Loucy (cell line): ENCODE measurements around the gene BCKDHB.

Experiments
- H2AFZ ChIP-seq: fragments of 200-600 bp; sonication (generic); 2 replicates; pipeline ENCODE4 v1.6.0; 2016; ENCODE audit warnings: antibody characterized with exemption, mild to moderate bottlenecking, low read length, moderate library complexity
- H3F3A ChIP-seq: fragments of 200-600 bp; 2 replicates; pipeline ENCODE4 v1.6.0; 2016; ENCODE audit warnings: antibody characterized with exemption, low read depth, mild to moderate bottlenecking
- H3K27me3 ChIP-seq: fragments of 200-600 bp; sonication (generic); 2 replicates; pipeline ENCODE4 v1.6.1; 2014; ENCODE audit warnings: low read length, mild to moderate bottlenecking; ENCODE audit not compliant: insufficient read depth, poor library complexity, severe bottlenecking
- H3K36me3 ChIP-seq: fragments of 200-600 bp; sonication (generic); 2 replicates; pipeline ENCODE4 v1.6.1; 2016; ENCODE audit warnings: low read length; ENCODE audit not compliant: insufficient read depth
- H3K4me1 ChIP-seq: fragments of 200-600 bp; sonication (generic); 2 replicates; pipeline ENCODE4 v1.5.1; 2014; ENCODE audit warnings: low read length, mild to moderate bottlenecking; ENCODE audit not compliant: insufficient read depth, poor library complexity, severe bottlenecking
- H3K4me2 ChIP-seq: fragments of 200-600 bp; sonication (generic); 2 replicates; pipeline ENCODE4 v1.6.0; 2014; ENCODE audit warnings: antibody characterized with exemption, low read length, low read depth, mild to moderate bottlenecking; ENCODE audit not compliant: poor library complexity, severe bottlenecking
- H3K4me3 ChIP-seq: fragments of 200-600 bp; sonication (generic); 2 replicates; pipeline ENCODE4 v1.5.1; 2014; ENCODE audit warnings: low read length, mild to moderate bottlenecking, mixed read lengths; ENCODE audit not compliant: poor library complexity, severe bottlenecking
- H3K79me2 ChIP-seq: fragments of 200-600 bp; sonication (generic); 2 replicates; pipeline ENCODE4 v1.6.1; 2014; ENCODE audit warnings: low read length; ENCODE audit not compliant: insufficient read depth
- H3K9ac ChIP-seq: fragments of 200-600 bp; sonication (generic); 2 replicates; pipeline ENCODE4 v1.6.0; 2014; ENCODE audit warnings: mild to moderate bottlenecking, low read depth, low read length, moderate library complexity; ENCODE audit not compliant: poor library complexity, severe bottlenecking
- H3K9me2 ChIP-seq: fragments of 200-600 bp; sonication (generic); replicated peaks from 2 replicates; pipeline ENCODE4 v1.6.1; 2016; ENCODE audit warnings: low read depth, low read length, mixed read lengths
- H3K9me3 ChIP-seq: fragments of 200-600 bp; sonication (generic); 2 replicates; pipeline ENCODE4 v1.6.1; 2014; ENCODE audit warnings: mild to moderate bottlenecking, antibody characterized with exemption, low read length, low read depth; ENCODE audit not compliant: insufficient read depth
- H4K20me1 ChIP-seq: fragments of 200-600 bp; sonication (generic); 2 replicates; pipeline ENCODE4 v1.6.0; 2014; ENCODE audit warnings: antibody characterized with exemption, low read length, mild to moderate bottlenecking; ENCODE audit not compliant: insufficient read depth, poor library complexity, severe bottlenecking
- EZH2phosphoT487 ChIP-seq: fragments of 200-600 bp; IDR thresholded peaks from 2 replicates; pipeline ENCODE4 v1.6.1; 2018; ENCODE audit warnings: antibody characterized with exemption, mild to moderate bottlenecking, moderate library complexity, borderline replicate concordance
- TF ChIP-seq, protein P1 (sequence below): fragments of 200-600 bp; sonication (generic); conservative IDR thresholded peaks from 2 replicates; pipeline ENCODE4 v1.5.1; 2014; ENCODE audit warnings: mild to moderate bottlenecking, antibody characterized with exemption, low read length

BCKDHB gene

DNA sequence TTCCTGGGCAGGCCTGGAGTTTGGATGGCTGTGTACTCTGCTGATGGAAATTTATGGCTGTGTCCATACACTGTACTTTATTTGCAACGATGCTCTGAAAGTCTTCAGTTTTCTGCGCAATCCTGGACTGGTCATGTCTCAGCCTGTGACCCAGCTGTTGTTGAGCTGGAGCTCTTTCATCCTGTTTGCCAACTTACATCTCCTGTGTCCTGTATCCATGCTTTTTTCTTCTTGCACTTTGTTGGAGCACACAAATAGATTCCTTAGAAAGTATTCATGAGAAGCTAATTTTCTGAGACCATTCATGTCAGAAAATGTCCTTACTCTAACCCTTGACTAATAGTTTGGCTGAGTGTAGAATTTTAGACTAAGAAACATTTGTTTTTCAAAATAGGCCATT, 251.2 kb downstream of the BCKDHB start:
- no peaks in the 10 kb centered on the region for H3K79me2 ChIP-seq
- H3F3A ChIP-seq, result no peaks in the 10 kb centered on the region
- H3K9me3 ChIP-seq, result no peaks in the 10 kb centered on the region
- no peak overlapping the region for H2AFZ ChIP-seq
- no peaks in the 10 kb centered on the region for H3K27me3 ChIP-seq
- H3K4me2 ChIP-seq, result no peak overlapping the region
- no peaks in the 10 kb centered on the region for H3K36me3 ChIP-seq
- TF ChIP-seq, protein P1, sequence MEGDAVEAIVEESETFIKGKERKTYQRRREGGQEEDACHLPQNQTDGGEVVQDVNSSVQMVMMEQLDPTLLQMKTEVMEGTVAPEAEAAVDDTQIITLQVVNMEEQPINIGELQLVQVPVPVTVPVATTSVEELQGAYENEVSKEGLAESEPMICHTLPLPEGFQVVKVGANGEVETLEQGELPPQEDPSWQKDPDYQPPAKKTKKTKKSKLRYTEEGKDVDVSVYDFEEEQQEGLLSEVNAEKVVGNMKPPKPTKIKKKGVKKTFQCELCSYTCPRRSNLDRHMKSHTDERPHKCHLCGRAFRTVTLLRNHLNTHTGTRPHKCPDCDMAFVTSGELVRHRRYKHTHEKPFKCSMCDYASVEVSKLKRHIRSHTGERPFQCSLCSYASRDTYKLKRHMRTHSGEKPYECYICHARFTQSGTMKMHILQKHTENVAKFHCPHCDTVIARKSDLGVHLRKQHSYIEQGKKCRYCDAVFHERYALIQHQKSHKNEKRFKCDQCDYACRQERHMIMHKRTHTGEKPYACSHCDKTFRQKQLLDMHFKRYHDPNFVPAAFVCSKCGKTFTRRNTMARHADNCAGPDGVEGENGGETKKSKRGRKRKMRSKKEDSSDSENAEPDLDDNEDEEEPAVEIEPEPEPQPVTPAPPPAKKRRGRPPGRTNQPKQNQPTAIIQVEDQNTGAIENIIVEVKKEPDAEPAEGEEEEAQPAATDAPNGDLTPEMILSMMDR, result no peak
- no peak for TF ChIP-seq EZH2phosphoT487
- no peak overlapping the region for H3K4me3 ChIP-seq
- no peaks in the 10 kb centered on the region for H3K4me1 ChIP-seq
- H3K9ac ChIP-seq, result no peak overlapping the region
- H4K20me1 ChIP-seq, result no peaks in the 10 kb centered on the region
- no peaks in the 10 kb centered on the region for H3K9me2 ChIP-seq

DNA sequence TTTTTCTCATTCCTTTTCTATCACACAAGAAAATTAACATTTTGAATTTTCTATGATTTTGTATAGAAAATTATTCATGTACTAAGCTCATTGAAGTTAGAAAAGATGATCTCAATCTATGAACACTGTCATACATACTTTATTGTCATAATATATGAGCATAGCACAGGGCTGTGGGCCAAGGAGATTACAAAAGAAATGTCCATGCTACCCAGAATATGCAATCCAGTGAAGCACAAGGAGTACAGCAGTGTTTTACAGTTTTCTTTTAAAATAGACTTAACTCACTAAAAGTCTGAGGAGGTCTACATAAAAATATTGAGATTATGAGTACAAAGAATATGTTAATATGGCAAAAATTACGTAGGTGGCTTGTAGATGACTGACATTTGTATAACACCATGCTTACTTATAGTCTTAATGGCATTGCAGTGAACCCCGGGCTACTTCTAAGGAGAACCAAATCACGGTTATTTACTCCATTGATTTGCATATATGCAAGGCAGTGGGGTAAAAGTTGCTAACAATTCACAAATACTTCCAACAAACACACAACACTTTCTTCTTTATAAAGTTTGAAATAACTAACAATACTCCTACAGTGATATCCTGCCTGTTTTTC, 257.1 kb downstream of the BCKDHB start:
- no peak overlapping the region for H3K4me2 ChIP-seq
- no peaks in the 10 kb centered on the region for H3K27me3 ChIP-seq
- no peaks in the 10 kb centered on the region for H3K36me3 ChIP-seq
- no peaks in the 10 kb centered on the region for H3K4me1 ChIP-seq
- H3K79me2 ChIP-seq, result no peaks in the 10 kb centered on the region
- H3K4me3 ChIP-seq, result no peak overlapping the region
- H3F3A ChIP-seq, result no peaks in the 10 kb centered on the region
- no peaks in the 10 kb centered on the region for H3K9me2 ChIP-seq
- H4K20me1 ChIP-seq, result no peaks in the 10 kb centered on the region
- H2AFZ ChIP-seq, result no peak overlapping the region
- no peaks in the 10 kb centered on the region for H3K9me3 ChIP-seq
- TF ChIP-seq EZH2phosphoT487, result no peak
- TF ChIP-seq, protein P1, result no peak
- H3K9ac ChIP-seq, result no peak overlapping the region

DNA sequence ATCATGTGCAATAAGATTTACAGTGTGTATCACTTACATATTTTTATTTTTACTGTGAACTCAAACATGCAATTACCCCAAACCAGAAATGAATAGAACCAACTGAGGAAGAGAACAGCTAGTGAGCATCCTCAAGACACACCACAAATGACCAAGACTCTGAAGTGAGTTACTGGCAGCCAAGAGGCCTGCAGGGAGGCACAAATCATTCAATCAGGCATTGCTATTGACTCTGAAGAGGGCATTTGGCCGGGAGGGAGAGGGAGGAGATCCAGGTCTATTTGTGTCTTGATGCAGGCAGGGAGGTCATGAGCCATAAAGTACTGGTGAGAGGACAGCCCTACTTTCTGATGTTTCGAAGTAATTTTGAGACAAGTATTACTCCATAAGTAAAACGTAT, 257.7 kb downstream of the BCKDHB start:
- Histone ChIP-seq H3K36me3 (no peaks in the 10 kb centered on the region), H3K9me3 (no peaks in the 10 kb centered on the region), H3K4me2 (no peak overlapping the region), H3K79me2 (no peaks in the 10 kb centered on the region), H3K4me1 (no peaks in the 10 kb centered on the region), H3K4me3 (no peak overlapping the region), H4K20me1 (no peaks in the 10 kb centered on the region), H3K9me2 (no peaks in the 10 kb centered on the region), H3K27me3 (no peaks in the 10 kb centered on the region), H3K9ac (no peak overlapping the region), H2AFZ (no peak overlapping the region), H3F3A (no peaks in the 10 kb centered on the region)
- TF ChIP-seq, protein P1, result no peak
- no peak for TF ChIP-seq EZH2phosphoT487
